A549 (cell line): ENCODE data around the gene HOMER2. TPM values are rescaled to one million over a fixed set of nuclear protein-coding genes. Genes with fewer than 3 reads are reported as not detected.
A peak's percentile ranks its signal among the peaks of the same experiment; 100 is the strongest.

Source experiments
- ATOH8 ChIP-seq: fragments of 250-450 bp; sonication (Bioruptor Pico); IDR thresholded peaks from 2 replicates; pipeline ENCODE4 v1.5.0; 2020; ENCODE audit warnings: low read depth, mild to moderate bottlenecking, moderate library complexity
- BHLHE40 ChIP-seq: IDR thresholded peaks from 2 replicates; pipeline ENCODE4 v1.6.1; 2012; ENCODE audit warnings: low read depth, low read length, inconsistent platforms
- CBX8 ChIP-seq: fragments of 200-600 bp; sonication (generic); IDR thresholded peaks from 2 replicates; pipeline ENCODE4 v1.6.1; 2016
- CHD2 ChIP-seq: fragments of 150-350 bp; IDR thresholded peaks from 2 replicates; pipeline ENCODE4 v1.6.1; 2014; ENCODE audit warnings: low read length; ENCODE audit not compliant: partially characterized antibody
- CTCF ChIP-seq: fragments of >200 bp; sonication (Bioruptor Twin); formaldehyde crosslinking; IDR thresholded peaks from 3 replicates; pipeline ENCODE4 v1.5.1; 2016
- E2F6 ChIP-seq: IDR thresholded peaks from 2 replicates; pipeline ENCODE4 v1.6.1; 2012; ENCODE audit warnings: low read depth, borderline replicate concordance
- ELK1 ChIP-seq: fragments of 150-350 bp; IDR thresholded peaks from 2 replicates; pipeline ENCODE4 v1.6.1; 2014; ENCODE audit warnings: low read depth, mild to moderate bottlenecking, low read length
- FOSB ChIP-seq: fragments of 250-450 bp; sonication (Bioruptor Pico); IDR thresholded peaks from 2 replicates; pipeline ENCODE4 v1.5.0; 2020; ENCODE audit warnings: mild to moderate bottlenecking, moderate library complexity
- FOXS1 ChIP-seq: fragments of 250-450 bp; sonication (Bioruptor Pico); IDR thresholded peaks from 2 replicates; pipeline ENCODE4 v1.5.0; 2020; ENCODE audit warnings: mild to moderate bottlenecking, moderate library complexity
- GATA3 ChIP-seq: IDR thresholded peaks from 2 replicates; pipeline ENCODE4 v1.6.1; 2012; ENCODE audit warnings: borderline replicate concordance
- HDAC2 ChIP-seq: fragments of 200-600 bp; sonication (generic); IDR thresholded peaks from 2 replicates; pipeline ENCODE4 v1.6.1; 2016
- HES2 ChIP-seq: fragments of >200 bp; sonication (Bioruptor Twin); formaldehyde crosslinking; IDR thresholded peaks from 2 replicates; pipeline ENCODE4 v1.6.1; 2016
- HEYL ChIP-seq: fragments of 250-450 bp; sonication (Bioruptor Pico); IDR thresholded peaks from 2 replicates; pipeline ENCODE4 v1.8.0; 2021; ENCODE audit warnings: mild to moderate bottlenecking, moderate library complexity
- HMGXB4 ChIP-seq: fragments of 250-450 bp; sonication (Bioruptor Pico); IDR thresholded peaks from 2 replicates; pipeline ENCODE4 v1.5.0; 2021; ENCODE audit warnings: mild to moderate bottlenecking, moderate library complexity, borderline replicate concordance
- HOXB5 ChIP-seq: fragments of 250-450 bp; sonication (Bioruptor Pico); IDR thresholded peaks from 2 replicates; pipeline ENCODE4 v1.5.0; 2020; ENCODE audit warnings: mild to moderate bottlenecking, moderate library complexity
- JUNB ChIP-seq: fragments of >200 bp; sonication (Bioruptor Twin); formaldehyde crosslinking; IDR thresholded peaks from 2 replicates; pipeline ENCODE4 v1.6.1; 2016
- KDM1A ChIP-seq: fragments of 200-600 bp; sonication (generic); IDR thresholded peaks from 2 replicates; pipeline ENCODE4 v1.6.1; 2016; ENCODE audit warnings: low read depth, mild to moderate bottlenecking
- KDM5A ChIP-seq: fragments of 200-600 bp; sonication (generic); IDR thresholded peaks from 2 replicates; pipeline ENCODE4 v1.6.1; 2016; ENCODE audit warnings: antibody characterized with exemption, mild to moderate bottlenecking
- MAFK ChIP-seq: fragments of 450-650 bp; IDR thresholded peaks from 2 replicates; pipeline ENCODE4 v1.6.1; 2014; ENCODE audit not compliant: partially characterized antibody
- MAX ChIP-seq: IDR thresholded peaks from 2 replicates; pipeline ENCODE4 v1.6.1; 2012
- PHF8 ChIP-seq: fragments of 200-600 bp; sonication (generic); IDR thresholded peaks from 2 replicates; pipeline ENCODE4 v1.6.1; 2016; ENCODE audit warnings: low read depth, mild to moderate bottlenecking, antibody characterized with exemption, moderate library complexity, borderline replicate concordance
- RARB ChIP-seq: fragments of 250-450 bp; sonication (Bioruptor Pico); IDR thresholded peaks from 2 replicates; pipeline ENCODE4 v1.8.0; 2021; ENCODE audit warnings: mild to moderate bottlenecking, moderate library complexity
- RCOR1 ChIP-seq: fragments of 150-350 bp; IDR thresholded peaks from 2 replicates; pipeline ENCODE4 v1.6.1; 2014; ENCODE audit warnings: antibody characterized with exemption, low read length, low read depth
- SMC3 ChIP-seq: fragments of >200 bp; sonication (Bioruptor Twin); formaldehyde crosslinking; IDR thresholded peaks from 3 replicates; pipeline ENCODE4 v1.6.1; 2018; ENCODE audit warnings: inconsistent platforms
- USF2 ChIP-seq: fragments of 450-650 bp; IDR thresholded peaks from 2 replicates; pipeline ENCODE4 v1.6.1; 2014; ENCODE audit warnings: antibody characterized with exemption
- ZNF302 ChIP-seq: fragments of 250-450 bp; sonication (Bioruptor Pico); IDR thresholded peaks from 2 replicates; pipeline ENCODE4 v1.9.0; 2021; ENCODE audit warnings: inconsistent platforms, mild to moderate bottlenecking, moderate library complexity
- polyA plus RNA-seq, 4 experiments: library from polyadenylated mRNA; depleted of rRNA in 3 of 4; stranded (reverse); fragments of >200 nt; fragmentation: RNase III in 1 of 4; extraction: RNeasy Plus Mini Kit Qiagen cat#74134 plus additional on column Dnase treatment in 1 of 4; gene quantifications; 2 replicates in 3 of 4; 3 replicates in 1 of 4; pipeline ENCODE4 v1.2.3, GENCODE V29; 2011 to 2017

The HOMER2 gene
- polyA plus RNA-seq, 2 of the 4 experiments (the other 2 are of a cell fraction), result 9.4 to 15.4 TPM

GRCh38 chr15:82809308-82810060 is 143.0 kb downstream of the HOMER2 start, which contains the start of gene WHAMM (continued):
- TF ChIP-seq ELK1, result no peak
- TF ChIP-seq HOXB5 (CRISPR knock-in tag), result no peak
- no peak for TF ChIP-seq FOXS1 (CRISPR knock-in tag)
- TF ChIP-seq CTCF, result peak; percentile 56
- TF ChIP-seq SMC3, result no peak
- TF ChIP-seq BHLHE40, result no peak
- no peak for TF ChIP-seq ZNF302 (CRISPR knock-in tag)
- TF ChIP-seq RCOR1, result no peak
- no peak for TF ChIP-seq MAFK
- TF ChIP-seq CBX8, result no peak
- TF ChIP-seq GATA3, result no peak
- TF ChIP-seq HMGXB4, result peak; percentile 60; the same call in 1 of the 2 replicates
- TF ChIP-seq JUNB, result no peak
- TF ChIP-seq KDM5A, result no peak
- TF ChIP-seq HES2, result no peak
- TF ChIP-seq E2F6, result peak; percentile 64; the same call in 1 of the 2 replicates
- no peak for TF ChIP-seq KDM1A
- no peak for TF ChIP-seq CHD2
- peak; percentile 90 for TF ChIP-seq PHF8
- peak; percentile 62 for TF ChIP-seq USF2
- no peak for TF ChIP-seq FOSB
- TF ChIP-seq RARB (CRISPR knock-in tag), result no peak
- peak; percentile 23 for TF ChIP-seq MAX
- no peak for TF ChIP-seq HEYL (CRISPR knock-in tag)
- no peak for TF ChIP-seq HDAC2
- no peak for TF ChIP-seq ATOH8 (CRISPR knock-in tag)
